Progenitor cell of endocrine pancreas (in vitro differentiated cells): Measurements from ENCODE around the gene BTD. TPM values are rescaled to one million over a fixed set of nuclear protein-coding genes. Genes with fewer than 3 reads are reported as not detected.

Experiments used
- DNase-seq: peaks from one replicate; pipeline ENCODE4 v3.0.0; 2021; ENCODE audit warnings: low spot score; ENCODE audit not compliant: unreplicated experiment
- H3K27ac Mint-ChIP-seq: 2 replicates; pipeline ENCODE4 v1.8.0; 2021; ENCODE audit warnings: mild to moderate bottlenecking, moderate library complexity, mixed read lengths
- H3K27me3 Mint-ChIP-seq: 2 replicates; pipeline ENCODE4 v1.8.0; 2021; ENCODE audit warnings: mixed read lengths
- H3K36me3 Mint-ChIP-seq: 2 replicates; pipeline ENCODE4 v1.8.0; 2022; ENCODE audit warnings: mixed read lengths; ENCODE audit not compliant: insufficient read depth
- H3K4me1 Mint-ChIP-seq: 2 replicates; pipeline ENCODE4 v1.8.0; 2021; ENCODE audit warnings: low read depth, mixed read lengths
- H3K4me3 Mint-ChIP-seq: 2 replicates; pipeline ENCODE4 v1.8.0; 2021; ENCODE audit warnings: low read depth, mild to moderate bottlenecking, moderate library complexity, mixed read lengths
- H3K9me3 Mint-ChIP-seq: 2 replicates; pipeline ENCODE4 v1.8.0; 2021; ENCODE audit warnings: low read depth, mixed read lengths
- total RNA-seq: library from RNA; stranded (reverse); gene quantifications from 2 replicates; pipeline ENCODE4 v1.2.1, GENCODE V29; 2021
- TF ChIP-seq, protein P1 (sequence below): fragments of 200-600 bp; sonication (generic); IDR thresholded peaks from one replicate; pipeline ENCODE4 v1.5.0; 2021; ENCODE audit warnings: antibody characterized with exemption, mild to moderate bottlenecking; ENCODE audit not compliant: unreplicated experiment

Gene BTD
- total RNA-seq, 1 donor from 2014 or later, result 26.9 TPM

DNA sequence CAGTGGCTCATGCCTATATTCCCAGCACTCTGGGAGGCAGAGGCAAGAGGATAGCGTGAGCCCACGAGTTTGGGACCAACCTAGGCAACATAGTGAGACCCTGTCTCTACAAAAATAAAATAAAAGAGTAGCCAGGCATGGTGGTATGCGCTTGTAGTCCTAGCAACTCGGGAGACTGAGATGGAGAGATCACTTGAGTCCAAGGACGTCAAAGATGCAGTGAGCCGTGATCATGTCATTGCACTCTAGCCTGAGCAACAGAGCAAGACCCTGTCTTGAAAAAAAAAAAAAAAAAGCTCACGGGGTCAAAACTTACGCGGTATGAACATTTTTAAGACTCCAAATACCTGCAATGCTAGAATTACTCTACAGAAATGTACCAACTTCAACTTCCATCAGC lies 43.0 kb upstream of the BTD start:
- Mint-ChIP-seq H3K27ac (no peak overlapping the region), H3K4me3 (no peak overlapping the region), H3K9me3 (no peaks in the 10 kb centered on the region), H3K4me1 (peaks cover 5% of the 10 kb centered on the region), H3K27me3 (no peaks in the 10 kb centered on the region), H3K36me3 (peaks cover 8% of the 10 kb centered on the region)
- TF ChIP-seq, protein P1, sequence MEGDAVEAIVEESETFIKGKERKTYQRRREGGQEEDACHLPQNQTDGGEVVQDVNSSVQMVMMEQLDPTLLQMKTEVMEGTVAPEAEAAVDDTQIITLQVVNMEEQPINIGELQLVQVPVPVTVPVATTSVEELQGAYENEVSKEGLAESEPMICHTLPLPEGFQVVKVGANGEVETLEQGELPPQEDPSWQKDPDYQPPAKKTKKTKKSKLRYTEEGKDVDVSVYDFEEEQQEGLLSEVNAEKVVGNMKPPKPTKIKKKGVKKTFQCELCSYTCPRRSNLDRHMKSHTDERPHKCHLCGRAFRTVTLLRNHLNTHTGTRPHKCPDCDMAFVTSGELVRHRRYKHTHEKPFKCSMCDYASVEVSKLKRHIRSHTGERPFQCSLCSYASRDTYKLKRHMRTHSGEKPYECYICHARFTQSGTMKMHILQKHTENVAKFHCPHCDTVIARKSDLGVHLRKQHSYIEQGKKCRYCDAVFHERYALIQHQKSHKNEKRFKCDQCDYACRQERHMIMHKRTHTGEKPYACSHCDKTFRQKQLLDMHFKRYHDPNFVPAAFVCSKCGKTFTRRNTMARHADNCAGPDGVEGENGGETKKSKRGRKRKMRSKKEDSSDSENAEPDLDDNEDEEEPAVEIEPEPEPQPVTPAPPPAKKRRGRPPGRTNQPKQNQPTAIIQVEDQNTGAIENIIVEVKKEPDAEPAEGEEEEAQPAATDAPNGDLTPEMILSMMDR, result no peak
- no peak for DNase-seq

DNA sequence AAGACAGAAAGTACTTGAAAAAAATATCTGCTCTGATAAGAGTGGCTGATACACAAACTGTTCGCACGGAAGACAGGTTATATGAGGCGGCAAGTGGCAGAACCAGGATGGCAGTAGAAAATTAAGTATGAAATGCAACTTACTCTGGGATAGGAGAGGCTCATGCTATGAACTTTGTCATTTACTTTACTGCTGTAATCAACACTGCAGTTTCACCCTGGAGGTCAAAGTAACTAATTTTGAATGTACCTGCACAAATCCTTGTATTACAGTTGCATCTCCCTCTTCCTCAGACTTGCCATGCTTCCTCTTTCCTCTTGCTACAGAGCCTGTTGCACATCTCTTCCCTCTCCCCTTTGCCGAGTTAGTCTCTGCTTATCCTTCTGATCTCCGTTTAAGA lies 39.0 kb upstream of the BTD start:
- H3K27ac Mint-ChIP-seq, result peak overlapping the region; percentile 57
- no peak for DNase-seq
- TF ChIP-seq, protein P1, result no peak
- peaks cover 13% of the 10 kb centered on the region for H3K36me3 Mint-ChIP-seq
- H3K9me3 Mint-ChIP-seq, result no peaks in the 10 kb centered on the region
- no peaks in the 10 kb centered on the region for H3K27me3 Mint-ChIP-seq
- H3K4me1 Mint-ChIP-seq, result no peaks in the 10 kb centered on the region
- H3K4me3 Mint-ChIP-seq, result no peak overlapping the region

DNA sequence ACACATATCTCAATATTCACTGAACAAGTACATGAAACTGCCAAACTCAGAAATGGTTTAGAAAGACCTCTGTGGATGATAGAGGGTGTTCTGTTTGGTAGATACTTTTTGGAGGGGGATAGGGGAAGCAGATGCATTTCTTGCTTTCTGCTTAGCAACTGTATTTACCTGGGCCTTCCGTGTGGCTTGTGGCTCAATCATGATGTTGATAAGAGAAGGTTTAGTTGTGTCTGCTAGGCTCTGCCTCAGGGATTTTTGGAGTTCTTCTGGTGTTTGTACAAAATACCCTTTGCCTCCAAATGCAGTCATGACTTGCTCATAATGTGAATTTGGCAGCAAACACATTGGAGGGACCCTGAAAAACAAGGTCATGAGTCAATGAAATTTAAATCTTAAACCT lies 38.4 kb upstream of the BTD start:
- H3K4me1 Mint-ChIP-seq, result no peaks in the 10 kb centered on the region
- peak overlapping the region; percentile 57 for H3K27ac Mint-ChIP-seq
- peaks cover 17% of the 10 kb centered on the region for H3K36me3 Mint-ChIP-seq
- H3K27me3 Mint-ChIP-seq, result no peaks in the 10 kb centered on the region
- no peak overlapping the region for H3K4me3 Mint-ChIP-seq
- no peak for DNase-seq
- H3K9me3 Mint-ChIP-seq, result no peaks in the 10 kb centered on the region
- TF ChIP-seq, protein P1, result no peak

DNA sequence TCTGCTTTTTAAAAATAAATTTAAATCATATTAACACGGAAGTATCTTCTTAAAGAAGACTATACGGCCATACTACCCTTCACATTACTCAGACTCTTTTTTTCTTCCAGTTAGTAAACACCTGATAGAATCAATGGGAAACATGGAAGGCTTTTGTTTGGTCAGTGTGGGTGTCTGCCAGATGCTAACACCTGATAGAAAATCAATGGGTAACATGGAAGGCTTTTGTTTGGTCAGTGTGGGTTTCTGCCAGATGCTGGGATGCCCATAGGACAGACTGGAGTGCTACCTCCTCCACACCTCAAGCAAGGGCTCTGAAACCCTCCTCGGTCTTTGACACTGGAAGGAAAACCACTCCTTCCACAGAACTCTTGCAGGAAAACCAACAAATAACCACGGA lies 29.4 kb upstream of the BTD start:
- DNase-seq, result no peak
- TF ChIP-seq, protein P1, result no peak
- Mint-ChIP-seq H3K4me1 (peaks cover 6% of the 10 kb centered on the region), H3K4me3 (no peak overlapping the region), H3K27ac (peak overlapping the region; percentile 83), H3K9me3 (no peaks in the 10 kb centered on the region), H3K36me3 (peaks cover 25% of the 10 kb centered on the region), H3K27me3 (no peaks in the 10 kb centered on the region)

DNA sequence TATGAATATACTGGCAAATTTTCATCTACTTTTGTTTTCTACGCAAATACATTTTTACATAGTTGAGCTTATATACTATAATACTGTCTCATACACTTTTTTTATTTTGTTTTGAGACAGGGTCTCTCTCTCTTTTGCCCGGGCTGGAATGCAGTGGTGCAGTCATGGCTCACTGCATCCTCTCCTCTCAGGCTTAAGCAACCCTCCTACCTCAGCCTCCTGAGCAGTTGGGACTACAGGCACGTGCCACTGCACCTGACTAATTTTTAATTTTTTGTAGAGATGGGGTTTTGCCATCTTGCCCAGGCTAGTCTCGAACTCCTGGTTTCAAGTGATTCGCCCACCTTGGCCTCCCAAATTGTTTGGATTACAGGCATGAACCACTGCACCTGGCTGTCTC lies 26.1 kb upstream of the BTD start:
- no peak overlapping the region for H3K27ac Mint-ChIP-seq
- no peak for DNase-seq
- H3K9me3 Mint-ChIP-seq, result no peaks in the 10 kb centered on the region
- no peak overlapping the region for H3K4me3 Mint-ChIP-seq
- TF ChIP-seq, protein P1, result no peak
- H3K4me1 Mint-ChIP-seq, result peaks cover 19% of the 10 kb centered on the region
- H3K36me3 Mint-ChIP-seq, result peaks cover 19% of the 10 kb centered on the region
- no peaks in the 10 kb centered on the region for H3K27me3 Mint-ChIP-seq
